Measurements from ENCODE around the gene AGBL1. TPM values are rescaled to one million over a fixed set of nuclear protein-coding genes. Genes with fewer than 3 reads are reported as not detected.

Gene AGBL1
- total RNA-seq, 1 donor from 2014 or later: 5.5 TPM

GRCh38 chr15:86610038-86610437 lies 530.4 kb downstream of the AGBL1 start:
- no peak for DNase-seq (ENCODE audit: low spot score)
- Histone ChIP-seq H3K4me2 (no peak overlapping the region), H3K9me3 (ENCODE audit: low read depth) (no peaks in the 10 kb centered on the region), H3K79me2 (ENCODE audit: low read depth) (no peaks in the 10 kb centered on the region), H3K27me3 (no peaks in the 10 kb centered on the region), H3K9ac (no peak overlapping the region), H3F3A (ENCODE audit: low read depth) (no peaks in the 10 kb centered on the region), H4K20me1 (ENCODE audit: low read depth) (no peaks in the 10 kb centered on the region), H3K36me3 (no peaks in the 10 kb centered on the region), H2AFZ (replicated peaks) (no peak overlapping the region), H3K27ac (no peak overlapping the region), H3K4me1 (peaks cover 6% of the 10 kb centered on the region), H3K4me3 (no peak overlapping the region)
- Mint-ChIP-seq H3K27ac (no peak overlapping the region), H3K4me3 (no peak overlapping the region), H3K4me1 (peaks cover 7% of the 10 kb centered on the region), H3K36me3 (no peaks in the 10 kb centered on the region), H3K27me3 (ENCODE audit: insufficient read depth, low read depth) (no peaks in the 10 kb centered on the region), H3K9me3 (peaks cover under 1% of the 10 kb centered on the region)
- no peak for TF ChIP-seq EZH2 (IDR thresholded peaks at IDR 0.05)
- no peak for TF ChIP-seq CTCF (IDR thresholded peaks at IDR 0.05)

- Histone ChIP-seq H3K9me3 (ENCODE audit: low read depth) (no peaks in the 10 kb centered on the region), H3K4me3 (no peak overlapping the region), H3F3A (ENCODE audit: low read depth) (no peaks in the 10 kb centered on the region), H3K36me3 (no peaks in the 10 kb centered on the region), H3K4me1 (peaks cover 6% of the 10 kb centered on the region), H3K79me2 (ENCODE audit: low read depth) (no peaks in the 10 kb centered on the region), H3K27me3 (no peaks in the 10 kb centered on the region), H3K27ac (no peak overlapping the region), H3K4me2 (no peak overlapping the region), H4K20me1 (ENCODE audit: low read depth) (no peaks in the 10 kb centered on the region), H3K9ac (no peak overlapping the region), H2AFZ (replicated peaks) (no peak overlapping the region)
- Mint-ChIP-seq H3K27me3 (ENCODE audit: insufficient read depth, low read depth) (no peaks in the 10 kb centered on the region), H3K27ac (no peak overlapping the region), H3K9me3 (peaks cover 3% of the 10 kb centered on the region), H3K36me3 (no peaks in the 10 kb centered on the region), H3K4me3 (no peak overlapping the region), H3K4me1 (peaks cover 4% of the 10 kb centered on the region)
- DNase-seq (ENCODE audit: low spot score): no peak
- no peak for TF ChIP-seq EZH2phosphoT487 (IDR thresholded peaks at IDR 0.05)
- TF ChIP-seq EZH2 (IDR thresholded peaks at IDR 0.05): no peak
- TF ChIP-seq CTCF (IDR thresholded peaks at IDR 0.05): no peak
Measured at GRCh38 chr15:86611417-86612040, 531.9 kb downstream of the AGBL1 start.

- peaks cover 3% of the 10 kb centered on the region for H3K9me3 Mint-ChIP-seq
- no peaks in the 10 kb centered on the region for H3K36me3 ChIP-seq
Measured at GRCh38 chr15:86615411-86615810, 535.7 kb downstream of the AGBL1 start.

More at GRCh38 chr15:86615411-86615810, 535.7 kb downstream of the AGBL1 start:
- no peak overlapping the region for H3K27ac ChIP-seq
- H3K27me3 ChIP-seq: no peaks in the 10 kb centered on the region
- no peaks in the 10 kb centered on the region for H3K79me2 ChIP-seq (ENCODE audit: low read depth)
- no peaks in the 10 kb centered on the region for H3K27me3 Mint-ChIP-seq (ENCODE audit: insufficient read depth, low read depth)
- H3K9ac ChIP-seq: no peak overlapping the region
- no peaks in the 10 kb centered on the region for H4K20me1 ChIP-seq (ENCODE audit: low read depth)
- H3K4me3 Mint-ChIP-seq: no peak overlapping the region
- no peak overlapping the region for H3K4me3 ChIP-seq
- no peak overlapping the region for H2AFZ ChIP-seq (replicated peaks)
- peaks cover 17% of the 10 kb centered on the region for H3K4me1 Mint-ChIP-seq
- H3K4me2 ChIP-seq: no peak overlapping the region
- no peaks in the 10 kb centered on the region for H3K36me3 Mint-ChIP-seq
- H3K27ac Mint-ChIP-seq: no peak overlapping the region
- no peaks in the 10 kb centered on the region for H3K9me3 ChIP-seq (ENCODE audit: low read depth)
- H3F3A ChIP-seq (ENCODE audit: low read depth): no peaks in the 10 kb centered on the region
- peaks cover 13% of the 10 kb centered on the region for H3K4me1 ChIP-seq
- no peak for DNase-seq (ENCODE audit: low spot score)
- TF ChIP-seq EZH2 (IDR thresholded peaks at IDR 0.05) (no peak), EZH2phosphoT487 (IDR thresholded peaks at IDR 0.05) (no peak), CTCF (IDR thresholded peaks at IDR 0.05) (no peak)

Data from neural progenitor cell (in vitro differentiated cells).